Mesodermal cell (in vitro differentiated cells): ENCODE data around the gene HEPACAM.

Experiments
- H3K27ac ChIP-seq: 2 replicates; pipeline ENCODE4 v1.7.0; 2013; ENCODE audit warnings: mild to moderate bottlenecking, low read depth, low read length, moderate library complexity; ENCODE audit not compliant: severe bottlenecking
- H3K36me3 ChIP-seq: 2 replicates; pipeline ENCODE4 v1.7.1; 2013; ENCODE audit warnings: mild to moderate bottlenecking, low read length, moderate library complexity; ENCODE audit not compliant: control insufficient read depth, insufficient read depth
- H3K4me1 ChIP-seq: one replicate; pipeline ENCODE4 v1.7.1; 2013; ENCODE audit warnings: mild to moderate bottlenecking, low read length; ENCODE audit not compliant: insufficient read depth, control insufficient read depth, poor library complexity, severe bottlenecking
- H3K4me3 ChIP-seq: 2 replicates; pipeline ENCODE4 v1.7.0; 2013; ENCODE audit warnings: low read length, control low read depth, mild to moderate bottlenecking; ENCODE audit not compliant: insufficient read depth, poor library complexity, severe bottlenecking; ENCODE audit errors: extremely low read depth
- H3K9me3 ChIP-seq: 2 replicates; pipeline ENCODE4 v1.7.1; 2013; ENCODE audit warnings: mild to moderate bottlenecking, low read length, moderate library complexity; ENCODE audit not compliant: control insufficient read depth
- WGBS, 2 experiments: methylation state at CpG; one replicate each; pipeline ENCODE4 v1.1.5; 2013; ENCODE audit warnings: missing lambda C conversion rate in 2 of 2; ENCODE audit not compliant: insufficient coverage in 2 of 2; 5-methylcytosine and 5-hydroxymethylcytosine counted together

HEPACAM gene

DNA sequence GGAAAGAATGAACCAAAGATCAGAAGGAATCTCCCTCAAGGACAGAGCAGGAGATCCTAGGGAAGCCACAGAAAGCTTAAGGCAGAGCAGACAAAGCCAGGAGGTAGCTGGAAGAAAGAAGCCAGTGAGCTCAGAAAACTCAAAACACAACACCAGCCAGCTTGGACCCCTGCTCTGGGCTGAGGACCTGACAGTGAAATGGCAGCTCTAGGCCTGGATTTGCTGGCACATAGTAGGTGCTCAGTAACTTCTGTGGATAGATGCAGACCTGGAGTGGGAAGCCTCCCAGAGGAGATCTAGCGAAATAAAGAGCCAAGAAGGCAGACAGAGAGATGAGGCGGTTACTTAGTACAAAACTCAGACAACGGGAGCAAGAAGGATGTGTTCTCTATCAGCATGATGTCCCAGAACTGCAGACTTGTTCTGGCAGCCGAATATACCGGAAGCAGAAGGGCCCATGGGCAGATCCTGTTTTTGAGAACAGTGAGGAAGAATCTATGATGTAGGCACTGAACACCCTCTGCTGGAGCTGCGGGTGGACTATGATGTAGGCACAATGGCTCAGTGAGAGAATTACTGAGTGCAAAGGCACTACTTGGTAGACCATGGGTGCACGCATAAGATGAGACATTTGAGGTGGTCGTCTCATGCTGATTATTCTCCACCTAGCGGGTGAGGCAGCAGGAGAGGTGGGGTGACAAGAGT, 42.9 kb downstream of the HEPACAM start:
- H3K27ac ChIP-seq = no peak overlapping the region
- H3K4me1 ChIP-seq = peaks cover 13% of the 10 kb centered on the region
- 92 to 96% methylated on average over 9 of the region's 9 CpGs for WGBS, 2 experiments
- H3K36me3 ChIP-seq = no peaks in the 10 kb centered on the region
- H3K4me3 ChIP-seq = no peak overlapping the region
- no peaks in the 10 kb centered on the region for H3K9me3 ChIP-seq

- Histone ChIP-seq H3K9me3 (no peaks in the 10 kb centered on the region), H3K4me1 (peaks cover 6% of the 10 kb centered on the region), H3K27ac (no peak overlapping the region), H3K4me3 (no peak overlapping the region), H3K36me3 (no peaks in the 10 kb centered on the region)
- WGBS, 2 experiments = 82 to 93% methylated on average over 2 of the region's 2 CpGs
Measured at GRCh38 chr11:124892146-124892545, 43.7 kb downstream of the HEPACAM start.

DNA sequence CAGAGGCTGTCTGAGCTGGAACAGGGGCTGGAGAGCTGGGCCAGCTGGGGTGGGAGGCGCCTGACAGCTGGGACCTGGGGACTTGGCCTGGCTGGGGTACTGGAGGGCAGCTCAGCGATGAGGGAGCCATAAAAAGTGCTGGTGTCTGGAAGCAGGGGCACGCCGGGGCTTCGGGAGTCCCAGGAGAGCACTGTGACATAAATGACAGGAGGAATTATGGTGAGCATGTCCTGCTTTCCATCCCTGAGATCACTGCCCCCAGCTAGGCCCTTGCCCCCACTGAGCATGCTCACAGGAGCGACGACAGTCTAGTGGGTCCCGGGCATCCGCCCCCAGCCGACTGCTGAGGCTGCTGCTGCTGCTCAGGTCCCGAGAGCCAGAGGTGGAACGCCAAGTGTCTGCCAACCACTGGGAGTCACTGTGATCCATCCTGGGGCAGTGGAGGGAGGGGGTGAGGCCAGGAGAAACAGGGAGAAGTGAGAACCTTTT, 44.4 kb downstream of the HEPACAM start:
- 67 to 86% methylated on average over 7 to 12 of the region's 12 CpGs for WGBS, 2 experiments
- Histone ChIP-seq H3K36me3 (no peaks in the 10 kb centered on the region), H3K27ac (no peak overlapping the region)

DNA sequence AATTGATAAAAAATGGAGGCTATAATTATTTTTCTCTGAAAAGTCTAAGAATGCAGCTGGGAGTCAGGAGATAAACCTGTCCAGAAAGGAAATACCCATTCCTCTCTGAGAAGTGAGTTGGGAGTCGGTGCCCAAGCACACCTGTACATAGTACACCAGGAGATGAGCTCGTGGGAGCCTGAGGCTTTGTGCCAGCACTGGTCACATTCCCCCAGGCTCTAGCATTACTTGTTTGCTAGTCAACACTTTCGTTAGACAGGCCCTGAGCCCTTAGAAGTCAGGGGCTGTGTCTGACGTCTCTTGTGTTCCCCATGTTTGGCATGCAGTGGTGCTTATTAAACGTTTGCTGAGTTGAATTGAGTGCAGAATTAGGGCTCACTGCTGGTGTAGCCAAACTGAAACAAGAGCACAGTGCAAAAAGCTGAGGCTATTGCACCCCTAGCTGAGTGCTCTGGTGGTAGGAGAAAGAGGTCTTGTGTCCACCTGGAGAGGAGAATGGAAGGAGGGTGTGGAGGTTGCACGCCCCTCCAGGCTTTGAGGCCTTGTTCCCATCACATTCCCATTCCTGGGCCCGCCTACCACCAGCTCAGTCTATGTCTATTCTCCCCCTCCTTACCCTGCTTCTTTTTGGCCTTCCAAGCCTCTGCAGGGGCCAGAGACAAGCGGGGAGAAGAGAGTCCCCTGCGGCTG, 45.0 kb downstream of the HEPACAM start:
- no peaks in the 10 kb centered on the region for H3K9me3 ChIP-seq
- WGBS, 2 experiments = 89 to 92% methylated on average over 5 to 7 of the region's 9 CpGs

More for the DNA sequence above, 44.4 kb downstream of the HEPACAM start:
- Histone ChIP-seq H3K4me1 (peaks cover 1% of the 10 kb centered on the region), H3K4me3 (no peak overlapping the region), H3K9me3 (no peaks in the 10 kb centered on the region)

GRCh38 chr11:124890151-124890550, 45.7 kb downstream of the HEPACAM start:
- no CpG with 5 or more reads among the region's 2 CpGs for WGBS, 2 experiments
- H3K36me3 ChIP-seq = no peaks in the 10 kb centered on the region
- no peaks in the 10 kb centered on the region for H3K4me1 ChIP-seq
- no peak overlapping the region for H3K4me3 ChIP-seq
- H3K27ac ChIP-seq = no peak overlapping the region
- no peaks in the 10 kb centered on the region for H3K9me3 ChIP-seq

More for the DNA sequence above, 45.0 kb downstream of the HEPACAM start:
- no peak overlapping the region for H3K27ac ChIP-seq
- H3K4me3 ChIP-seq = no peak overlapping the region
- H3K36me3 ChIP-seq = no peaks in the 10 kb centered on the region
- H3K4me1 ChIP-seq = no peaks in the 10 kb centered on the region

GRCh38 chr11:124889191-124890091, 46.4 kb downstream of the HEPACAM start:
- no peak overlapping the region for H3K4me3 ChIP-seq
- H3K36me3 ChIP-seq = no peaks in the 10 kb centered on the region
- H3K27ac ChIP-seq = no peak overlapping the region
- 88 to 100% methylated on average over 2 of the region's 2 CpGs for WGBS, 2 experiments
- no peaks in the 10 kb centered on the region for H3K9me3 ChIP-seq
- H3K4me1 ChIP-seq = peaks cover 3% of the 10 kb centered on the region

GRCh38 chr11:124887667-124888013, 48.2 kb downstream of the HEPACAM start:
- Histone ChIP-seq H3K27ac (no peak overlapping the region), H3K4me1 (peaks cover 9% of the 10 kb centered on the region), H3K9me3 (no peaks in the 10 kb centered on the region), H3K36me3 (no peaks in the 10 kb centered on the region), H3K4me3 (no peak overlapping the region)
- WGBS, 2 experiments = 93% methylated on average over 2 of the region's 3 CpGs; no CpG with 5 or more reads in 1 of the 2 experiments

DNA sequence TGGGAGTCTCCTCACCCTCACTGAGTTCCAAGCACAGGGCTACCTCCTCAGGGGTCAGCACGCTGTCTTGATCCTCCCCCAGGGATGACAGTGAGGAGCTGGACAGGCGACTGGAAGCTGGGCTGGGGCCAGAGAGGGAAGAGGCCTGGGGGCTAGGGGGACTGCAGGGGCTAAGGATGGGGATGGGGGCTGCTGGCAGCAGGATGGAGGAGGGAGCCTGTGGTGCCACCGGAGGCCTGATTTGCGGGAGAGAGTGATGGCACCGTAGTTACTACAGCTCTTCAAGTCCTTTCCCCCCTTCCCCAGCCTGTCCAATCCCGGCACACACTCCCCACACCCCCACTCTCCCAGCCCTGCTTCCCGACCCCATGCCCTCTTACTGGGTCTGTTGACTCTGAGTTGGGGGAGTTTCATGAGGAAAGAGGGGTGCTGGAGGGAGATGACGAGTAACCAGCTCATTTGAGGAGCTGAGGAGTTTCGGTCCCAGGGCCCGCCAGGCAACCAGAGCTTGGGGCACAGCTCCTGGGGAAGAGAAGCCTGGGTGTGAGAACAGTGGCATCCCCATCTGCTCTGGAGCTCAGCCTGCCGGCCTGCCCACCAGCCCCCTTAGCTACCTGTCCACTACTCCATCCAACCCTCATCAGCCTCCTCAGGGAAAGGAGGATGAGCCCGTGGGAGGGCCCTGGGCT, 48.7 kb downstream of the HEPACAM start:
- 90 to 95% methylated on average over 5 to 6 of the region's 12 CpGs for WGBS, 2 experiments
- H3K27ac ChIP-seq = no peak overlapping the region
- H3K9me3 ChIP-seq = no peaks in the 10 kb centered on the region
- H3K4me1 ChIP-seq = peaks cover 10% of the 10 kb centered on the region
- no peaks in the 10 kb centered on the region for H3K36me3 ChIP-seq
- no peak overlapping the region for H3K4me3 ChIP-seq

GRCh38 chr11:124886476-124886875, 49.4 kb downstream of the HEPACAM start:
- Histone ChIP-seq H3K27ac (no peak overlapping the region), H3K9me3 (no peaks in the 10 kb centered on the region), H3K36me3 (no peaks in the 10 kb centered on the region), H3K4me1 (peaks cover 10% of the 10 kb centered on the region), H3K4me3 (no peak overlapping the region)
- 71 to 92% methylated on average over 9 to 10 of the region's 11 CpGs for WGBS, 2 experiments

- WGBS, 2 experiments = 89 to 100% methylated on average over 1 of the region's 5 CpGs
- H3K27ac ChIP-seq = no peak overlapping the region
Measured at GRCh38 chr11:124884869-124885479, 50.9 kb downstream of the HEPACAM start.

More at GRCh38 chr11:124884869-124885479, 50.9 kb downstream of the HEPACAM start:
- no peaks in the 10 kb centered on the region for H3K9me3 ChIP-seq
- H3K36me3 ChIP-seq = no peaks in the 10 kb centered on the region
- H3K4me3 ChIP-seq = no peak overlapping the region
- peaks cover 10% of the 10 kb centered on the region for H3K4me1 ChIP-seq
